Measurements from ENCODE around the gene PAM16.
A peak's percentile ranks its signal among the peaks of the same experiment; 100 is the strongest.

Gene PAM16

DNA sequence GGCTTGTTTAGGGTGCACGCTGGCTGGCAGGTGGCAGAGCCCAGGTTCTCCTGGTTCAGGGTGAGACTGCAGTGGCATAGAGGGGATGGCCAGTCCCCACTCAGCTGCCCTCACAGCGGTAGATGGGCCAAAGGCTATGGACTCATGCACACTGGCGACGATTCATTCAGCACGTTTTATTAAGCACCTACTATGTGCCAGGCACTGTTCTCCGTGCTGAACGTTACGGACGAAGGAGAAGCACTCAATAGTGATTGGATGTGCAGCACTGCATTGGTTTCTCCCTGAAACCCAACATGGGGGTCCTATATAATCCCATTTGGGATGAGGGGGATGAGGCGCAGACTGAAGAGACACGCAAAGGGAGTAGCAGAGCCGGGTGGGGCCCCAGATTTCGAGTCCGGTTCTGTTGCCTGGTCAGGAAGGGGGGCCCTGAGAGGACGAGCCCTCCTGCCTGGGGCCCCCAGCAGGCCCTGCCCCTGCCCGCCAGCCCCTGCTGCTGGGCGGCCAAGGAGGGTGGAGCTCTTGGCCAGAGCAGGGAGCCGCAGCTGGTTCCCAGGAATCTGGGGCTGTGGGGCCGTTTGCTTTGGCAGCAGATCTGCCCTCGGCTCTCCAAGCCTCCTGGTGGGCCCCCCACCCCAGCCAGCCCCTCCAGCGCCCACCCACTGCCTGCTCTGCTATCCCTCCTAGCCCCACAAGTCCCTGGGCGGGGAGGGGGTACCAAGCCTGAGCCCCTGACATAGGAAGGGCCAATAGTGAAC is 26.4 kb downstream of the PAM16 start:
- Histone ChIP-seq H3K36me3 (ENCODE audit: control insufficient read depth in 2 of 2, insufficient read depth in 1 of 2, low read length in 2 of 2) (no peaks in the 10 kb centered on the region), H3K4me1 (ENCODE audit: control insufficient read depth, insufficient read depth, low read length) (no peaks in the 10 kb centered on the region), H3K4me3 (ENCODE audit: low read depth, low read length) (no peak overlapping the region), H3K9me3 (ENCODE audit: control insufficient read depth, insufficient read depth, low read depth, low read length) (no peaks in the 10 kb centered on the region), H3K27ac (ENCODE audit: extremely low read depth, low read depth, low read length) (no peak overlapping the region)
- ChIA-PET POLR2A (interaction anchor here (0.6 kb wide), 1 partner anchor 473 kb away, joined by 3 read pairs; no protein-coding TSS in a partner anchor), CTCF (interaction anchor here (0.9 kb wide), 1 partner anchor 70 kb away, joined by 3 read pairs; no protein-coding TSS in a partner anchor)
- TF ChIP-seq ZNF664 (tag by site-specific recombination; IDR thresholded peaks at IDR 0.05) (peak; percentile 91), HOXA7 (CRISPR knock-in tag; IDR thresholded peaks at IDR 0.05; ENCODE audit: borderline replicate concordance) (no peak), ZBTB8A (tag by site-specific recombination; IDR thresholded peaks at IDR 0.05) (no peak), SALL2 (tag by site-specific recombination; IDR thresholded peaks at IDR 0.05; ENCODE audit: borderline replicate concordance) (no peak), ZNF561 (tag by site-specific recombination; IDR thresholded peaks at IDR 0.05; ENCODE audit: borderline replicate concordance) (no peak), ZIC2 (tag by site-specific recombination; IDR thresholded peaks at IDR 0.05) (0 out of 2 replicates have a peak, but pooled peaks have one; percentile 16), ZSCAN16 (tag by site-specific recombination; IDR thresholded peaks at IDR 0.05) (no peak), REPIN1 (tag by site-specific recombination; IDR thresholded peaks at IDR 0.05; ENCODE audit: low read depth) (no peak), ZNF121 (tag by site-specific recombination; IDR thresholded peaks at IDR 0.05) (no peak), ZNF132 (tag by site-specific recombination; IDR thresholded peaks at IDR 0.05; ENCODE audit: borderline replicate concordance) (no peak)
- TF ChIP-seq, protein P1, sequence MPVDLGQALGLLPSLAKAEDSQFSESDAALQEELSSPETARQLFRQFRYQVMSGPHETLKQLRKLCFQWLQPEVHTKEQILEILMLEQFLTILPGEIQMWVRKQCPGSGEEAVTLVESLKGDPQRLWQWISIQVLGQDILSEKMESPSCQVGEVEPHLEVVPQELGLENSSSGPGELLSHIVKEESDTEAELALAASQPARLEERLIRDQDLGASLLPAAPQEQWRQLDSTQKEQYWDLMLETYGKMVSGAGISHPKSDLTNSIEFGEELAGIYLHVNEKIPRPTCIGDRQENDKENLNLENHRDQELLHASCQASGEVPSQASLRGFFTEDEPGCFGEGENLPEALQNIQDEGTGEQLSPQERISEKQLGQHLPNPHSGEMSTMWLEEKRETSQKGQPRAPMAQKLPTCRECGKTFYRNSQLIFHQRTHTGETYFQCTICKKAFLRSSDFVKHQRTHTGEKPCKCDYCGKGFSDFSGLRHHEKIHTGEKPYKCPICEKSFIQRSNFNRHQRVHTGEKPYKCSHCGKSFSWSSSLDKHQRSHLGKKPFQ (tag by site-specific recombination; IDR thresholded peaks at IDR 0.05): no peak

DNA sequence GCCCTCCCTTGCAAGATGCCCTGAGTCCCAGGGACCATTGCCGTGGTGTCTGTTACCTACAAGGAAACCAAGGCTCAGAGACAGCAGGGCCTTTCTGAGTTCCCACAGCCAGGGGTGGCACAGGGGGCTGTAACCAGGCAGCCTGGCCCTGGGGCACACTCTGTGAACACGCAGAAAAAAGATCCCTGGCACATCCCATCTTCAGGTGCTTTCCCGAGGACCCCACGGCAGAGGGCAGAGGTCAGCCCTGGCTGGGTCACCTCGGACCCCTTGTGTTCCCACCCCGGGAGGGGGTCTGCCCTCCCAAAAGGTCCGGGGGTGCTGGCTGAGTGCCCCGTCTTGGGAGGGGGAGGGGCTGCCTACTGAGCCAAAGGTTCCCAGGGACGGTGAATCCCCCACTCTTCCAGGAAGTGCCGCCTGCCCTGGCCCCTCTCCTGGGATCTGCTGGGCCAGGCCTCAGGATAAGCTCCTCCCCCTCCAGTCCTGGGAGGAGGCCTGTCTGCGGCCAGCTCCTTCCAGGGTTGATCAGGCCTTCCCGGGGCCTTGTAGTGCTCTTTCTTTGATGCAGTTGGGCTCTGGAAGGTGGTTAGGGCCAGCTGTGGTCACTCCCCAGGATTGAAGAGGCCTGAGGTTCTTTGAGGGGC is 27.2 kb downstream of the PAM16 start:
- CTCF ChIA-PET: no interaction called here
- H3K9me3 ChIP-seq (ENCODE audit: control insufficient read depth, insufficient read depth, low read depth, low read length): no peaks in the 10 kb centered on the region
- POLR2A ChIA-PET: interaction anchor here (1.1 kb wide), 1 partner anchor 53 kb away, joined by 3 read pairs; no protein-coding TSS in a partner anchor
- H3K4me1 ChIP-seq (ENCODE audit: control insufficient read depth, insufficient read depth, low read length): no peaks in the 10 kb centered on the region
- 0 out of 2 replicates have a peak overlapping the region, but pooled peaks have one; percentile 16 for H3K27ac ChIP-seq (ENCODE audit: extremely low read depth, low read depth, low read length)
- H3K36me3 ChIP-seq (ENCODE audit: control insufficient read depth in 2 of 2, insufficient read depth in 1 of 2, low read length in 2 of 2): no peaks in the 10 kb centered on the region
- H3K4me3 ChIP-seq (ENCODE audit: low read depth, low read length): no peak overlapping the region
- peak; percentile 79; the same call in 1 of the 2 replicates for TF ChIP-seq IKZF3 (tag by site-specific recombination; IDR thresholded peaks at IDR 0.05)
- TF ChIP-seq ZBTB7A (tag by site-specific recombination; IDR thresholded peaks at IDR 0.05; ENCODE audit: low read depth): 0 out of 2 replicates have a peak, but pooled peaks have one; percentile 23
- TF ChIP-seq ZNF433 (tag by site-specific recombination; IDR thresholded peaks at IDR 0.05; ENCODE audit: low read depth): no peak
- TF ChIP-seq, protein P2, sequence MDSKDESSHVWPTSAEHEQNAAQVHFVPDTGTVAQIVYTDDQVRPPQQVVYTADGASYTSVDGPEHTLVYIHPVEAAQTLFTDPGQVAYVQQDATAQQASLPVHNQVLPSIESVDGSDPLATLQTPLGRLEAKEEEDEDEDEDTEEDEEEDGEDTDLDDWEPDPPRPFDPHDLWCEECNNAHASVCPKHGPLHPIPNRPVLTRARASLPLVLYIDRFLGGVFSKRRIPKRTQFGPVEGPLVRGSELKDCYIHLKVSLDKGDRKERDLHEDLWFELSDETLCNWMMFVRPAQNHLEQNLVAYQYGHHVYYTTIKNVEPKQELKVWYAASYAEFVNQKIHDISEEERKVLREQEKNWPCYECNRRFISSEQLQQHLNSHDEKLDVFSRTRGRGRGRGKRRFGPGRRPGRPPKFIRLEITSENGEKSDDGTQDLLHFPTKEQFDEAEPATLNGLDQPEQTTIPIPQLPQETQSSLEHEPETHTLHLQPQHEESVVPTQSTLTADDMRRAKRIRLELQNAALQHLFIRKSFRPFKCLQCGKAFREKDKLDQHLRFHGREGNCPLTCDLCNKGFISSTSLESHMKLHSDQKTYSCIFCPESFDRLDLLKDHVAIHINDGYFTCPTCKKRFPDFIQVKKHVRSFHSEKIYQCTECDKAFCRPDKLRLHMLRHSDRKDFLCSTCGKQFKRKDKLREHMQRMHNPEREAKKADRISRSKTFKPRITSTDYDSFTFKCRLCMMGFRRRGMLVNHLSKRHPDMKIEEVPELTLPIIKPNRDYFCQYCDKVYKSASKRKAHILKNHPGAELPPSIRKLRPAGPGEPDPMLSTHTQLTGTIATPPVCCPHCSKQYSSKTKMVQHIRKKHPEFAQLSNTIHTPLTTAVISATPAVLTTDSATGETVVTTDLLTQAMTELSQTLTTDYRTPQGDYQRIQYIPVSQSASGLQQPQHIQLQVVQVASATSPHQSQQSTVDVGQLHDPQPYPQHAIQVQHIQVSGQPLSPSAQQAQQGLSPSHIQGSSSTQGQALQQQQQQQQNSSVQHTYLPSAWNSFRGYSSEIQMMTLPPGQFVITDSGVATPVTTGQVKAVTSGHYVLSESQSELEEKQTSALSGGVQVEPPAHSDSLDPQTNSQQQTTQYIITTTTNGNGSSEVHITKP (tag by site-specific recombination; IDR thresholded peaks at IDR 0.05): peak; percentile 92
- no peak for TF ChIP-seq TCF7L2 (IDR thresholded peaks at IDR 0.05; ENCODE audit: borderline replicate concordance, low read depth, low read length)
- no peak for TF ChIP-seq ZNF768 (tag by site-specific recombination; IDR thresholded peaks at IDR 0.05)
- TF ChIP-seq, protein P3, sequence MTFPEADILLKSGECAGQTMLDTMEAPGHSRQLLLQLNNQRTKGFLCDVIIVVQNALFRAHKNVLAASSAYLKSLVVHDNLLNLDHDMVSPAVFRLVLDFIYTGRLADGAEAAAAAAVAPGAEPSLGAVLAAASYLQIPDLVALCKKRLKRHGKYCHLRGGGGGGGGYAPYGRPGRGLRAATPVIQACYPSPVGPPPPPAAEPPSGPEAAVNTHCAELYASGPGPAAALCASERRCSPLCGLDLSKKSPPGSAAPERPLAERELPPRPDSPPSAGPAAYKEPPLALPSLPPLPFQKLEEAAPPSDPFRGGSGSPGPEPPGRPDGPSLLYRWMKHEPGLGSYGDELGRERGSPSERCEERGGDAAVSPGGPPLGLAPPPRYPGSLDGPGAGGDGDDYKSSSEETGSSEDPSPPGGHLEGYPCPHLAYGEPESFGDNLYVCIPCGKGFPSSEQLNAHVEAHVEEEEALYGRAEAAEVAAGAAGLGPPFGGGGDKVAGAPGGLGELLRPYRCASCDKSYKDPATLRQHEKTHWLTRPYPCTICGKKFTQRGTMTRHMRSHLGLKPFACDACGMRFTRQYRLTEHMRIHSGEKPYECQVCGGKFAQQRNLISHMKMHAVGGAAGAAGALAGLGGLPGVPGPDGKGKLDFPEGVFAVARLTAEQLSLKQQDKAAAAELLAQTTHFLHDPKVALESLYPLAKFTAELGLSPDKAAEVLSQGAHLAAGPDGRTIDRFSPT (tag by site-specific recombination; IDR thresholded peaks at IDR 0.05): peak; percentile 17; the same call in 1 of the 2 replicates
- peak; percentile 31; the same call in 1 of the 2 replicates for TF ChIP-seq SP2 (tag by site-specific recombination; IDR thresholded peaks at IDR 0.05)
- TF ChIP-seq, protein P4, sequence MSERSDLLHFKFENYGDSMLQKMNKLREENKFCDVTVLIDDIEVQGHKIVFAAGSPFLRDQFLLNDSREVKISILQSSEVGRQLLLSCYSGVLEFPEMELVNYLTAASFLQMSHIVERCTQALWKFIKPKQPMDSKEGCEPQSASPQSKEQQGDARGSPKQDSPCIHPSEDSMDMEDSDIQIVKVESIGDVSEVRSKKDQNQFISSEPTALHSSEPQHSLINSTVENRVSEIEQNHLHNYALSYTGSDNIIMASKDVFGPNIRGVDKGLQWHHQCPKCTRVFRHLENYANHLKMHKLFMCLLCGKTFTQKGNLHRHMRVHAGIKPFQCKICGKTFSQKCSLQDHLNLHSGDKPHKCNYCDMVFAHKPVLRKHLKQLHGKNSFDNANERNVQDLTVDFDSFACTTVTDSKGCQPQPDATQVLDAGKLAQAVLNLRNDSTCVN (tag by site-specific recombination; optimal IDR thresholded peaks at IDR 0.05): peak; percentile 11
- TF ChIP-seq, protein P5, sequence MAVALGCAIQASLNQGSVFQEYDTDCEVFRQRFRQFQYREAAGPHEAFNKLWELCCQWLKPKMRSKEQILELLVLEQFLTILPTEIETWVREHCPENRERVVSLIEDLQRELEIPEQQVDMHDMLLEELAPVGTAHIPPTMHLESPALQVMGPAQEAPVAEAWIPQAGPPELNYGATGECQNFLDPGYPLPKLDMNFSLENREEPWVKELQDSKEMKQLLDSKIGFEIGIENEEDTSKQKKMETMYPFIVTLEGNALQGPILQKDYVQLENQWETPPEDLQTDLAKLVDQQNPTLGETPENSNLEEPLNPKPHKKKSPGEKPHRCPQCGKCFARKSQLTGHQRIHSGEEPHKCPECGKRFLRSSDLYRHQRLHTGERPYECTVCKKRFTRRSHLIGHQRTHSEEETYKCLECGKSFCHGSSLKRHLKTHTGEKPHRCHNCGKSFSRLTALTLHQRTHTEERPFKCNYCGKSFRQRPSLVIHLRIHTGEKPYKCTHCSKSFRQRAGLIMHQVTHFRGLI (tag by site-specific recombination; IDR thresholded peaks at IDR 0.05): 0 out of 2 replicates have a peak, but pooled peaks have one; percentile 25
- peak; percentile 58; the same call in 1 of the 2 replicates for TF ChIP-seq ZBTB48 (tag by site-specific recombination; IDR thresholded peaks at IDR 0.05)
